PFSK-1 (cell line): Measurements from ENCODE around the gene ZC3H11A.

Experiments used
- FOXP2 ChIP-seq: optimal IDR thresholded peaks from 2 replicates; pipeline ENCODE3; 2011; ENCODE audit warnings: borderline replicate concordance, control low read depth, inconsistent platforms; ENCODE audit not compliant: insufficient read depth; ENCODE audit errors: extremely low read length, extremely low read depth
- POLR2AphosphoS5 ChIP-seq: IDR thresholded peaks from 2 replicates; pipeline ENCODE4 v1.6.1; 2012; ENCODE audit warnings: low read depth, mild to moderate bottlenecking, control low read depth, low read length, moderate library complexity
- REST ChIP-seq, 2 experiments: IDR thresholded peaks; 2 replicates each; pipeline versions ENCODE4 v1.6.1 to v1.8.0; 2011 to 2012; ENCODE audit warnings: low read depth in 2 of 2, low read length in 2 of 2, control low read depth in 1 of 2, inconsistent platforms in 1 of 2, mild to moderate bottlenecking in 1 of 2, moderate library complexity in 1 of 2; ENCODE audit not compliant: insufficient read depth in 1 of 2
- SIN3A ChIP-seq: IDR thresholded peaks from 2 replicates; pipeline ENCODE4 v1.6.1; 2012; ENCODE audit warnings: mild to moderate bottlenecking, low read length, moderate library complexity, borderline replicate concordance; ENCODE audit not compliant: insufficient read depth
- TAF1 ChIP-seq: IDR thresholded peaks from 2 replicates; pipeline ENCODE4 v1.6.1; 2012; ENCODE audit warnings: low read length, control low read depth, borderline replicate concordance; ENCODE audit not compliant: insufficient read depth

Gene ZC3H11A

DNA sequence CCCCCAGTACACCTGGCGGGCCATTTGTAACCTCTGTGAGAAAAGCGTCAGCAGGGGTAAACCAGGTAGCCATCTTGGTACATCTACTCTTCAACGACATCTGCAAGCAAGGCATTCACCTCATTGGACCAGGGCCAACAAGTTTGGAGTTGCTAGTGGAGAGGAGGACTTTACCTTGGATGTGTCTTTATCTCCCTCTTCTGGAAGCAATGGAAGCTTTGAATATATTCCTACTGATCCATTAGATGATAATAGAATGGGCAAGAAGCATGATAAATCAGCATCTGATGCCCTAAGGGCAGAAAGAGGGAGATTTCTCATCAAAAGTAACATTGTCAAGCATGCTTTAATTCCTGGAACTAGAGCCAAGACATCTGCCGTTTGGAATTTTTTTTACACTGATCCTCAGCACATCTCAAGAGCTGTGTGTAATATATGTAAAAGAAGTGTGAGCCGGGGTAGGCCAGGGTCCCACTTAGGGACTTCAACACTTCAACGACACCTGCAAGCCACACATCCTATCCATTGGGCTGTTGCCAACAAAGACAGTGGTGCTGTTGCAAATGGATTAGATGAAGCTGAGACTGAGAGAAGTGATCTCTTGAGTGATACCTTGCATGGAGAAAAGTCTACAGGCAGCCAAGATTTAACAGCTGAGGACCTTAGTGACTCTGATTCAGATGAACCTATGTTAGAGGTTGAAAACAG lies 2.7 kb downstream of the ZC3H11A start:
- TF ChIP-seq POLR2AphosphoS5 (0 out of 2 replicates have a peak, but pooled peaks have one; percentile 25), TAF1 (no peak)

- no peak for TF ChIP-seq FOXP2
- TF ChIP-seq SIN3A: no peak
- no peak for TF ChIP-seq TAF1
- TF ChIP-seq REST (IDR thresholded peaks at IDR 0.05; ENCODE audit: insufficient read depth in 1 of 2, low read depth in 2 of 2, low read length in 2 of 2): no peak
- TF ChIP-seq POLR2AphosphoS5: no peak
Observed at GRCh38 chr1:203799157-203799556, 3.7 kb downstream of the ZC3H11A start.

DNA sequence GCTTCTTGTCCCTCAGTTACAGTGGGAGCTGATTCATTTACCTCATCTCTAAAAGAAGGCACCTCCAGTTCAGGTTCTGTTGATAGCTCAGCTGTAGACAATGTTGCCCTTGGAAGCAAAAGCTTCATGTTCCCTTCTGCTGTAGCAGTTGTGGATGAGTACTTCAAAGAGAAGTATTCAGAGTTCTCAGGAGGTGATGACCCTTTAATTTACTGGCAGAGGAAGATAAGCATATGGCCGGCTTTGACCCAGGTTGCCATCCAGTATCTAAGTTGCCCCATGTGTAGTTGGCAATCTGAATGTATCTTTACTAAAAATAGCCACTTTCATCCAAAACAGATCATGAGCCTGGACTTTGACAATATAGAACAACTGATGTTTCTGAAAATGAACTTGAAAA lies 4.5 kb downstream of the ZC3H11A start:
- TF ChIP-seq POLR2AphosphoS5: no peak
- no peak for TF ChIP-seq REST (IDR thresholded peaks at IDR 0.05; ENCODE audit: insufficient read depth in 1 of 2, low read depth in 2 of 2, low read length in 2 of 2)
- TF ChIP-seq FOXP2: no peak
- TF ChIP-seq SIN3A: no peak
- TF ChIP-seq TAF1: no peak

- TF ChIP-seq POLR2AphosphoS5 (no peak; the same call in 1 of the 2 replicates), FOXP2 (no peak)
Observed at GRCh38 chr1:203805689-203806088, 10.3 kb downstream of the ZC3H11A start.

DNA sequence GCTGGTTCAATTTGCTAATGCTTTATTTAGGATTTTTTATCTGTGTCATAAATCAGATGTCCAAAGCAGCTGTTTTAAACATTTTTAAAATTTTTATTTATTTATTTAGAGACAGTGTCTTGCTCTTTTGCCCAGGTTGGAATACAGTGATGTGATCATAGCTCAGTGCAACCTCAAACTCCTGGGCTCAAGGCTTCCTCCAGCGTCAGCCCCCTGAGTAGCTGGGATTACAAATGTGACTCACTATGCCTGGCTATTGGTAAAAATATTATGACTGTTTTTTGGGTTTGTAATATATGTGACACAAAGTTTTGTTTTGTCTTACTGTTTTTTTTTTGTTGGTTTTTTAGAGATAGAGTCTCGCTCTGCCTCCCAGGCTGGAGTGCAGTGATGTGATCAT lies 11.8 kb downstream of the ZC3H11A start:
- TF ChIP-seq TAF1 (no peak), FOXP2 (no peak)

- TF ChIP-seq FOXP2 (no peak), SIN3A (no peak), TAF1 (no peak), REST (IDR thresholded peaks at IDR 0.05; ENCODE audit: insufficient read depth in 1 of 2, low read depth in 2 of 2, low read length in 2 of 2) (no peak), POLR2AphosphoS5 (no peak)
Observed at GRCh38 chr1:203813581-203814341, 18.3 kb downstream of the ZC3H11A start.
